PC-3 (cell line): ENCODE measurements around the gene PRSS16.

ENCODE experiments used
- EZH2 ChIP-seq: fragments of 300-600 bp; sonication (generic); IDR thresholded peaks from one replicate; pipeline ENCODE4 v1.6.1; 2017; ENCODE audit warnings: antibody characterized with exemption, mild to moderate bottlenecking, low read length; ENCODE audit not compliant: unreplicated experiment
- EZH2phosphoT487 ChIP-seq: fragments of 300-600 bp; sonication (generic); IDR thresholded peaks from 2 replicates; pipeline ENCODE4 v1.6.1; 2018; ENCODE audit warnings: mild to moderate bottlenecking, antibody characterized with exemption, low read length, borderline replicate concordance
- TF ChIP-seq, protein P1 (sequence below): fragments of 300-600 bp; sonication (generic); conservative IDR thresholded peaks from 2 replicates; pipeline ENCODE4 v1.5.1; 2017; ENCODE audit warnings: antibody characterized with exemption, low read depth, mild to moderate bottlenecking, low read length

DNA sequence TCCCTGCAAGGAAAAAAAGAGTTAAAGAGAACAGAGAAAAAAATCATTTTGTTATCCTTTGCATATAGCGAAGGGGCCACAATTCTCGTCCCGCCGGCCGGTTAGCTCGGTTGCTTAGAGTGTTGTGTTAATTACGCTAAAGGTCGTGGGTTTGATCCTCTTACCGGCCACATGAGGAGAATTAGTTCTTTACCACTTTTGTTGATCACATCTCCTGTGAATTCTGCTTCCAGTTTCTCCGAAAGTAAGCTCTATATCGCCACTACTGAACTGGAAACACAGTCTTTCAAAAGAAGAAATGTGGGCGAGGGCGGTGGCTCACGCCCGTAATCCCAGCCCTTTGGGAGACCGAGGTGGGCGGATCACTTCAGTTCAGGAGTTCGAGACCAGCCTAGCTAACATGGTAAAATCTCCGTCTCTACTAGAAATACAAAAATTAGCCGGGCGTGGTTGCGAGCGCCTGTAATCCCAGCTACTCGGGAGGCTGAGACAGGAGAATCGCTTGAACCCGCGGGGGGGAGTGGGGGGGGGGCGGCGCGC lies 13.4 kb downstream of the PRSS16 start:
- TF ChIP-seq, protein P1, sequence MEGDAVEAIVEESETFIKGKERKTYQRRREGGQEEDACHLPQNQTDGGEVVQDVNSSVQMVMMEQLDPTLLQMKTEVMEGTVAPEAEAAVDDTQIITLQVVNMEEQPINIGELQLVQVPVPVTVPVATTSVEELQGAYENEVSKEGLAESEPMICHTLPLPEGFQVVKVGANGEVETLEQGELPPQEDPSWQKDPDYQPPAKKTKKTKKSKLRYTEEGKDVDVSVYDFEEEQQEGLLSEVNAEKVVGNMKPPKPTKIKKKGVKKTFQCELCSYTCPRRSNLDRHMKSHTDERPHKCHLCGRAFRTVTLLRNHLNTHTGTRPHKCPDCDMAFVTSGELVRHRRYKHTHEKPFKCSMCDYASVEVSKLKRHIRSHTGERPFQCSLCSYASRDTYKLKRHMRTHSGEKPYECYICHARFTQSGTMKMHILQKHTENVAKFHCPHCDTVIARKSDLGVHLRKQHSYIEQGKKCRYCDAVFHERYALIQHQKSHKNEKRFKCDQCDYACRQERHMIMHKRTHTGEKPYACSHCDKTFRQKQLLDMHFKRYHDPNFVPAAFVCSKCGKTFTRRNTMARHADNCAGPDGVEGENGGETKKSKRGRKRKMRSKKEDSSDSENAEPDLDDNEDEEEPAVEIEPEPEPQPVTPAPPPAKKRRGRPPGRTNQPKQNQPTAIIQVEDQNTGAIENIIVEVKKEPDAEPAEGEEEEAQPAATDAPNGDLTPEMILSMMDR, result no peak
- no peak for TF ChIP-seq EZH2
- TF ChIP-seq EZH2phosphoT487, result no peak
